ENCODE results near the gene ZNF622. TPM values are rescaled to one million over a fixed set of nuclear protein-coding genes. Genes with fewer than 3 reads are reported as not detected.
A peak's percentile ranks its signal among the peaks of the same experiment; 100 is the strongest.
"Not testable (repeated sequence)": the region's sequence is repeated elsewhere in the genome, so short reads cannot be mapped to it uniquely, and the experiment has no call there.

Gene ZNF622
- total RNA-seq, 1 donor from 2014 or later: 47.2 TPM

DNA sequence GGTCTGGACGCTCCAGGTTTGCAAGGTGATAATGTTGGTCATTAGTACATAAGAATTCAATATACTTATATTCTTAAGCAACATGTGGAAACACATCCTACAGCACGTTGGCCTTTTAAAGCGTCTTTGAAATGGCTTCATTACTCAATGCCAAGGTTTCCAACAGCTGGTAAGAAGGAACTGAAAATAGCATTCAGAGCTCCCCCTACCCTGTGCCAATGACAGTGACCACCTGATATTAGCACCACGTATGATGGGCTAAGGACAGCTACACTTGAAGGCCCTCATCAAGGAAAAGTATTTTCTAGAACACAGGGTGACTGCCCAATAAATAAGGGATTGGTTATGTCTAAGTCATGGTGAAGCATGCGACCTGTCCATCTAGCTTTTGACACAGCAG is 9.9 kb downstream of the ZNF622 start:
- TF ChIP-seq, protein P1, sequence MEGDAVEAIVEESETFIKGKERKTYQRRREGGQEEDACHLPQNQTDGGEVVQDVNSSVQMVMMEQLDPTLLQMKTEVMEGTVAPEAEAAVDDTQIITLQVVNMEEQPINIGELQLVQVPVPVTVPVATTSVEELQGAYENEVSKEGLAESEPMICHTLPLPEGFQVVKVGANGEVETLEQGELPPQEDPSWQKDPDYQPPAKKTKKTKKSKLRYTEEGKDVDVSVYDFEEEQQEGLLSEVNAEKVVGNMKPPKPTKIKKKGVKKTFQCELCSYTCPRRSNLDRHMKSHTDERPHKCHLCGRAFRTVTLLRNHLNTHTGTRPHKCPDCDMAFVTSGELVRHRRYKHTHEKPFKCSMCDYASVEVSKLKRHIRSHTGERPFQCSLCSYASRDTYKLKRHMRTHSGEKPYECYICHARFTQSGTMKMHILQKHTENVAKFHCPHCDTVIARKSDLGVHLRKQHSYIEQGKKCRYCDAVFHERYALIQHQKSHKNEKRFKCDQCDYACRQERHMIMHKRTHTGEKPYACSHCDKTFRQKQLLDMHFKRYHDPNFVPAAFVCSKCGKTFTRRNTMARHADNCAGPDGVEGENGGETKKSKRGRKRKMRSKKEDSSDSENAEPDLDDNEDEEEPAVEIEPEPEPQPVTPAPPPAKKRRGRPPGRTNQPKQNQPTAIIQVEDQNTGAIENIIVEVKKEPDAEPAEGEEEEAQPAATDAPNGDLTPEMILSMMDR (conservative IDR thresholded peaks at IDR 0.05; ENCODE audit: low read depth, low read length): no peak
- no peak overlapping the region for H3K4me3 ChIP-seq (ENCODE audit: low read depth, low read length)
- no peak for DNase-seq (ENCODE audit: low read depth)

DNA sequence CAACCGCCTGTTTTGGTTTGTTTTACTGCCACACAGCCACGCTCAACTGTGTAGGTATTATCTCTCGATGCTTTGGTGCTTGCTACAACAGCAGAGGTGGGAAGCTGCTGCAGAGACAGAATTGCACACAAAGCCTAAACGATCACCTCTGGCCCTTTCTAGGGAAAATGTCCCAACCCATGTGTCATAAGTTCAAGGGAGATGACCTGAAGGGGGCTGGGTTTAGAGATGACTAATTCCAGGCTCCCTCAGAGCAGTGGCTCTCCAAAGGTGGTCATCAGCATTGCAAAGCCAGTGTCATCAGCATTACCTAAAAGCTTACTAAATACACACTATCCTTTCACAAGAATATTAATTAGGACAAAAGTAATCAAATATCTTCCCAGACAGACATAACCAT is 10.9 kb downstream of the ZNF622 start:
- TF ChIP-seq, protein P1 (conservative IDR thresholded peaks at IDR 0.05; ENCODE audit: low read depth, low read length): no peak
- DNase-seq (ENCODE audit: low read depth): no peak
- H3K4me3 ChIP-seq (ENCODE audit: low read depth, low read length): no peak overlapping the region

DNA sequence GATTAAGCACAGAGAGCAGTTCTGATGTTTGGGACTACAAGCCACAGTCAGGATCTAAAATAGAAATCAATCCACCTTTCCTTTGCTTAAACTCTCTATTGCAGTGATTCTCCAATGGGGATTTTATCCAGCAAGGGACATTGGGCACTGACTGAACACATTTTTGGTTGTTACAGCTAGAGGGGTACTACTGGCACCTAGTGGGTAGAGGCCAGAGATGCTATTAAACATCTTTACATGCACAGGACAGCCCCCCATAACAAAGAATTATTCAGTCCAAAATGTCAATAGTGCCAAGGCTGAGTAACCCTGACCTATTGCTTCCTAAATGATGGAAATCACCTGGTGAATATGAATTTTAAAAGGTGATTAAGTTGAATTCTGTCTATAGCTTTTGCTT is 12.0 kb downstream of the ZNF622 start:
- H3K4me3 ChIP-seq (ENCODE audit: low read depth, low read length): no peak overlapping the region
- TF ChIP-seq, protein P1 (conservative IDR thresholded peaks at IDR 0.05; ENCODE audit: low read depth, low read length): peak; percentile 9
- DNase-seq (ENCODE audit: low read depth): no peak

DNA sequence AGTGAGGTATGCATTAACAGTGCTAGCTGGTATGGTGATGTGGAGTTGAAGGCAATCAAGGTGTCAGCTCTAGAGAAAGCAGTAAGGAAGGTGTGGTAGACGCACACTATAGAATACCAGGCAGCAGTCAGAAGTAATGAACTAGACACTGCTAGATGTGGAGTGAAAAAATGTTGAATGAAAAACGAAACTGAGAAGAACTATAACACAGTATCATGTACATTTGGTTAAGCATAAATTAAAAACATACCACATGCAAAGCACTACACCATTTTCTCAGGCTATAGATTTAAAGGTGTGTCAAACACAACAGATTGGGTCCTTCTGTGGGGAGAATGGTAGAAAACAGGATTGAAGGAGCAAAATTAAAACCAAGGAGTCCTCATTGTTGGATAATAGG is 15.4 kb downstream of the ZNF622 start:
- DNase-seq (ENCODE audit: low read depth): no peak
- no peak overlapping the region for H3K4me3 ChIP-seq (ENCODE audit: low read depth, low read length)
- TF ChIP-seq, protein P1 (conservative IDR thresholded peaks at IDR 0.05; ENCODE audit: low read depth, low read length): no peak

DNA sequence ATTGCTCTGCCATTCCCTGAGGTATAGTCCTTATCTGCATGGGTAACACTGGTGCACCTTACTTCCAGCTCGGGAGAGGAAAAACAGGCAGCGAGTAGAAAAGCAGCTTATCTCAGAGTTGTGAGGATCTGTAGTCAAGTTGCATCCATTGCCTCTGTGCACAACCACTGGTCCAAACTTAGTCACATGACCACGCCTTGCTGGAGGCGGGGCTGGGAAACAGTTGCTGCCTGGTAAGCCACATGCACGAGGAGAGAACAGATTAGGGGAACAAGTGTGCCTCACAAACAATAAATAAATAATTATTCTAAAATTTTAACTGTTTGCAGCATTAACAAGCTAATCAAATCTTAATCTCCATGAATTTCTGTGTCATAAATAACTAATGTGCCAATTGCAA is 18.6 kb downstream of the ZNF622 start:
- H3K4me3 ChIP-seq (ENCODE audit: low read depth, low read length): no peak overlapping the region
- TF ChIP-seq, protein P1 (conservative IDR thresholded peaks at IDR 0.05; ENCODE audit: low read depth, low read length): no peak
- DNase-seq (ENCODE audit: low read depth): no peak

DNA sequence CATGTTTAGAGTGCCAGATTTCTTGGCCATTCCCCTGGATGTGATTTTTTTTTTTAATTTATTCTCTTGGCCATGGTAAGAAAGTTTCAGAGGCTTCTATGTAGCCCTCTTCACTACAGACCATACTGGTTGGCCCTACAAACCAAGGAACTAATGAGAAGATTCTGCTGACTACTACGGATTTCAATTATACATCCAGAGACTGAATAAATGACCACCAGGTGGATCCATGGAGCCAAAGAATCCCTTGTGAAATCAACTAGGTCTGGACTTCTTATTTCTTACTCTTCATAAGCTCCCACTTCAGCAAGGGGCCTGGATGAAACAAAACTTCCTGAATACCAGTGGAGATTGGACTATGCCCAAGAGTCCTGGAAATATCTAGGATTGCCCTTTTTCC is 27.6 kb downstream of the ZNF622 start:
- no peak for DNase-seq (ENCODE audit: low read depth)
- H3K4me3 ChIP-seq (ENCODE audit: low read depth, low read length): no peak overlapping the region
- TF ChIP-seq, protein P1 (conservative IDR thresholded peaks at IDR 0.05; ENCODE audit: low read depth, low read length): peak; percentile 53

DNA sequence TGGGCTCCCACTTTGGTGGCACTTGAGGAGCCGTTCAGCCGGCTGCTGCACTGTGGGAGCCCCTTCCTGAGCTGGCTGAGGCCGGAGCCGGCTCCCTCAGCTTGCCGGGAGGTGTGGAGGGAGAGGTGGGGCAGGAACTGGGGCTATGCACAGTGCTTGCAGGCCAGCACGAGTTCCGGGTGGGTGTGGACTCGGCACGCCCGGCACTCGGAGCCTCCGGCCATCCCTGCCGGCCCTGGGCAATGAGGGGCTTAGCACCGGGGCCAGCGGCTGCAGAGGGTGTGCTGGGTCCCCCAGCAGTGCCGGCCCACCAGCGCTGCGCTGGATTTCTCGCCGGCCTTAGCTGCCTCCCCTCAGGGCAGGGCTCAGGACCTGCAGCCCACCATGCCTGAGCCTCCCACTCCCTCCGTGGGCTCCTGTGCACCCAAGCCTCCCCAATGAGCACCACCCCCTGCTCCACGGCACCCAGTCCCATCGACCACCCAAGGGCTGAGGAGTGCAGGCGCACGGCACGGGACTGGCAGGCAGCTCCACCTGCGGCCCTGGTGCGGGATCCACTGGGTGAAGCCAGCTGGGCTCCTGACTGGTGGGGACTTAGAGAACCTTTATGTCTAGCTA is 29.4 kb downstream of the ZNF622 start:
- not testable (repeated sequence) for DNase-seq (ENCODE audit: low read depth)

More for the DNA sequence above, 29.4 kb downstream of the ZNF622 start:
- not testable (repeated sequence) for H3K4me3 ChIP-seq (ENCODE audit: low read depth, low read length)
